NB4 (cell line): ENCODE results near the gene FMN1.

Experiments
- DNase-seq: peaks from one replicate; pipeline ENCODE4 v3.0.0; 2010; ENCODE audit warnings: low read depth
- H3K4me3 ChIP-seq: one replicate; pipeline ENCODE4 v1.5.1; 2011; ENCODE audit warnings: mild to moderate bottlenecking, low read depth, low read length, moderate library complexity
- CTCF ChIP-seq: IDR thresholded peaks from one replicate; pipeline ENCODE4 v1.5.1; 2012; ENCODE audit warnings: low read depth, low read length
- MAX ChIP-seq: IDR thresholded peaks from 2 replicates; pipeline ENCODE4 v1.6.1; 2011; ENCODE audit warnings: low read depth, low read length
- MYC ChIP-seq: IDR thresholded peaks from 2 replicates; pipeline ENCODE4 v1.6.1; 2011; ENCODE audit warnings: low read depth, low read length
- POLR2A ChIP-seq: IDR thresholded peaks from 2 replicates; pipeline ENCODE4 v1.6.1; 2011; ENCODE audit warnings: mild to moderate bottlenecking; ENCODE audit not compliant: insufficient read length; ENCODE audit errors: extremely low read depth

FMN1 gene

GRCh38 chr15:32859251-32859650 is 335.3 kb downstream of the FMN1 start:
- H3K4me3 ChIP-seq = no peak overlapping the region
- DNase-seq = no peak
- TF ChIP-seq MYC (no peak), POLR2A (no peak), CTCF (no peak), MAX (no peak)

- no peak for DNase-seq
- TF ChIP-seq CTCF = no peak
- TF ChIP-seq MAX = no peak
- no peak for TF ChIP-seq POLR2A
- no peak for TF ChIP-seq MYC
- H3K4me3 ChIP-seq = no peak overlapping the region
These were observed 336.8 kb downstream of the FMN1 start for GRCh38 chr15:32857732-32858131.

GRCh38 chr15:32856753-32857152 is 337.8 kb downstream of the FMN1 start:
- no peak for DNase-seq
- no peak overlapping the region for H3K4me3 ChIP-seq
- no peak for TF ChIP-seq CTCF
- no peak for TF ChIP-seq MYC
- no peak for TF ChIP-seq MAX
- TF ChIP-seq POLR2A = no peak

- no peak overlapping the region for H3K4me3 ChIP-seq
- TF ChIP-seq CTCF (no peak), MAX (no peak), POLR2A (no peak), MYC (no peak)
- DNase-seq = no peak
These were observed 338.6 kb downstream of the FMN1 start for GRCh38 chr15:32855942-32856341.

- TF ChIP-seq MAX = no peak
- TF ChIP-seq CTCF = no peak
- no peak for TF ChIP-seq MYC
- TF ChIP-seq POLR2A = no peak
- no peak overlapping the region for H3K4me3 ChIP-seq
- DNase-seq = no peak
These were observed 340.9 kb downstream of the FMN1 start for GRCh38 chr15:32853592-32853991.

- TF ChIP-seq POLR2A (no peak), MAX (no peak), MYC (no peak), CTCF (no peak)
- no peak overlapping the region for H3K4me3 ChIP-seq
- DNase-seq = no peak
These were observed 341.7 kb downstream of the FMN1 start for GRCh38 chr15:32852771-32853170.
